Measurements from ENCODE around the gene WDFY4. TPM values are rescaled to one million over a fixed set of nuclear protein-coding genes. Genes with fewer than 3 reads are reported as not detected.

The WDFY4 gene
- total and polyA plus RNA-seq, 2 donors (not counting 3 experiments of a cell fraction or from before 2014, with no cell fraction given) = 10.1 to 10.2 TPM

DNA sequence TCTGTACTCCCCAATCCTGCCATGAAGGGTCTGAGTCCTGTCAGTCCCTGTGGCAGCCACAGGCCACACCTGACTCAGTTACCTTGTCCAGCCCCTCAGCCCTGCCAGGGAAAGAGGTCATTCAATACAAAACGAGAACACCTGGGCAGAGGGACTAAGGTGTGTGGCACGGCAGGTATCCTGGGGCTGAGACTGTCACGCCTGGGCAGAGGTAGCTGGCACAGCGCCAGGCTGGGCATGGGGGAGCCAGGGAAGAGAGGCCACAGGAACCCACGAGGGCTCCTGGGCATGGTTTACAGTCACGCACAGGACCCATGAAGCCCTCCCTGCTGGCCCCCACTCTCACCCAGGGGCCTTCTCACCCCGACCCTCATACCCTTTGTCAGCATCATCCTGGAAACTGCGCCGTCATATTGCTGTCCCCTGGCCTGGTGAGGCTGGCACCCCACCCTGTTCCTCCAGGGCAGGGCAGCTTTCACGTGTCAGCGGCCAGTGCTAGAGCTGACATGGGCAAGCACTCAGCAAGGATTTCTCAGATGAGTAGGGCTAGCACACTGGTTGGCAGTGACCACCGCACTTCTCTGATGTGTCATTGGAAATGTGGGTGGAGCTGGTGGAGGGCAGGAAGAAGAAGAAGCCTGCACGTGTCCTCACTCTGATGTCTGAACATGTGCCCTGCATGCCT, 212.2 kb downstream of the WDFY4 start:
- intact Hi-C loops (cut with micrococcal nuclease) = no loop called here
- H4K20me1 ChIP-seq (replicated peaks; ENCODE audit: control insufficient read depth, extremely low read depth, insufficient read depth, low read length) = no peaks in the 10 kb centered on the region
- no peak for TF ChIP-seq MYC (IDR thresholded peaks at IDR 0.05; ENCODE audit: low read depth, low read length)
- TF ChIP-seq, protein P1, sequence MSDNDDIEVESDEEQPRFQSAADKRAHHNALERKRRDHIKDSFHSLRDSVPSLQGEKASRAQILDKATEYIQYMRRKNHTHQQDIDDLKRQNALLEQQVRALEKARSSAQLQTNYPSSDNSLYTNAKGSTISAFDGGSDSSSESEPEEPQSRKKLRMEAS (IDR thresholded peaks at IDR 0.05; ENCODE audit: insufficient read depth, insufficient read length) = no peak
- no peak for TF ChIP-seq GATA2 (IDR thresholded peaks at IDR 0.05; ENCODE audit: insufficient read depth, insufficient read length, low read depth, low read length)
- no peak for TF ChIP-seq POLR2A (IDR thresholded peaks at IDR 0.05; ENCODE audit: low read depth, low read length)
- POLR2A ChIA-PET = no interaction called here
- no TSS peak for BruUV-seq (replicated peaks)
- no peaks in the 10 kb centered on the region for H3K9me1 ChIP-seq (replicated peaks; ENCODE audit: control insufficient read depth, extremely low read depth, insufficient read depth, low read length)
- H3K9me3 ChIP-seq (replicated peaks; ENCODE audit: control insufficient read depth, insufficient read depth, low read length) = no peaks in the 10 kb centered on the region
- peaks cover 0 to 4% of the 10 kb centered on the region in 2 experiments for H3K27me3 ChIP-seq (ENCODE audit: control insufficient read depth in 2 of 2, insufficient read depth in 2 of 2, low read length in 2 of 2)
- no peak for FAIRE-seq
- H3K36me3 ChIP-seq (ENCODE audit: control insufficient read depth in 2 of 2, extremely low read depth in 1 of 2, insufficient read depth in 2 of 2, low read length in 2 of 2) = no peaks in the 10 kb centered on the region
- H3K79me2 ChIP-seq (ENCODE audit: control insufficient read depth, insufficient read depth, low read length) = no peaks in the 10 kb centered on the region
- no peak overlapping the region for H3K9ac ChIP-seq (replicated peaks; ENCODE audit: extremely low read depth, insufficient read depth, low read length)
- no peak overlapping the region for H3K4me2 ChIP-seq (ENCODE audit: insufficient read depth, low read length)
- CTCF ChIA-PET = no interaction called here
- no peak overlapping the region for H3K4me3 ChIP-seq (replicated peaks in 1 of 3; ENCODE audit: insufficient read depth in 1 of 3, low read depth in 1 of 3, low read length in 3 of 3)
- DNase-seq (ENCODE audit: low read depth, low spot score) = no peak
- H3K27ac ChIP-seq (ENCODE audit: insufficient read depth, low read depth, low read length) = no peak overlapping the region
- dilution Hi-C loops (cut with MboI; ENCODE audit: extremely low pct_ligation_motif_present, low sequenced_read_pairs) = no loop called here
- H3K4me1 ChIP-seq (ENCODE audit: control insufficient read depth, extremely low read depth, insufficient read depth, low read length) = no peaks in the 10 kb centered on the region
- no peak overlapping the region for H2AFZ ChIP-seq (ENCODE audit: low read depth, low read length)

DNA sequence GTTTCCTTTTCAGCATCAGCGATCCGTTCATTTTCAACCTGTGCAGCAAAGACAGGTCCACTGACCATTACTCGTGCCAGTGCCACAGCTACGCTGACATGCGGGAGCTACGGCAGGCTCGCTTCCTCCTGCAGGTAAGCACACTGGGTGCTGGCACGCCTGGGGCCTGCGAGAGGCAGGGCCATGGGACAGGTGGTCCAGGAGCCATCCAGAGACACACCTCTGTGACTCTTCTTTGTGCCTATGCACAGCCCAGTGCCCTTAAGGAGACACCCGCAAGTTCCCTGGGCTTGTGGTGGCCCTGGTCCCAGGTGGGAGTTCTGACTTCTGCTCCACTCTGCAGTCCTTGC, 212.7 kb downstream of the WDFY4 start:
- POLR2A ChIA-PET = no interaction called here
- Histone ChIP-seq H3K9ac (replicated peaks; ENCODE audit: extremely low read depth, insufficient read depth, low read length) (no peak overlapping the region), H3K36me3 (ENCODE audit: control insufficient read depth in 2 of 2, extremely low read depth in 1 of 2, insufficient read depth in 2 of 2, low read length in 2 of 2) (no peaks in the 10 kb centered on the region), H3K9me1 (replicated peaks; ENCODE audit: control insufficient read depth, extremely low read depth, insufficient read depth, low read length) (no peaks in the 10 kb centered on the region), H3K4me1 (ENCODE audit: control insufficient read depth, extremely low read depth, insufficient read depth, low read length) (no peaks in the 10 kb centered on the region), H2AFZ (ENCODE audit: low read depth, low read length) (no peak overlapping the region), H3K27ac (ENCODE audit: insufficient read depth, low read depth, low read length) (no peak overlapping the region), H3K79me2 (ENCODE audit: control insufficient read depth, insufficient read depth, low read length) (no peaks in the 10 kb centered on the region), H3K27me3 (ENCODE audit: control insufficient read depth in 2 of 2, insufficient read depth in 2 of 2, low read length in 2 of 2) (peaks cover 0 to 4% of the 10 kb centered on the region in 2 experiments), H3K4me3 (replicated peaks in 1 of 3; ENCODE audit: insufficient read depth in 1 of 3, low read depth in 1 of 3, low read length in 3 of 3) (no peak overlapping the region), H3K4me2 (ENCODE audit: insufficient read depth, low read length) (no peak overlapping the region), H3K9me3 (replicated peaks; ENCODE audit: control insufficient read depth, insufficient read depth, low read length) (no peaks in the 10 kb centered on the region), H4K20me1 (replicated peaks; ENCODE audit: control insufficient read depth, extremely low read depth, insufficient read depth, low read length) (no peaks in the 10 kb centered on the region)
- intact Hi-C loops (cut with micrococcal nuclease) (no loop called here), dilution Hi-C loops (cut with MboI; ENCODE audit: extremely low pct_ligation_motif_present, low sequenced_read_pairs) (no loop called here)
- DNase-seq (ENCODE audit: low read depth, low spot score) (no peak), FAIRE-seq (no peak)
- BruUV-seq (replicated peaks) = no TSS peak
- CTCF ChIA-PET = no interaction called here
- TF ChIP-seq, protein P2, sequence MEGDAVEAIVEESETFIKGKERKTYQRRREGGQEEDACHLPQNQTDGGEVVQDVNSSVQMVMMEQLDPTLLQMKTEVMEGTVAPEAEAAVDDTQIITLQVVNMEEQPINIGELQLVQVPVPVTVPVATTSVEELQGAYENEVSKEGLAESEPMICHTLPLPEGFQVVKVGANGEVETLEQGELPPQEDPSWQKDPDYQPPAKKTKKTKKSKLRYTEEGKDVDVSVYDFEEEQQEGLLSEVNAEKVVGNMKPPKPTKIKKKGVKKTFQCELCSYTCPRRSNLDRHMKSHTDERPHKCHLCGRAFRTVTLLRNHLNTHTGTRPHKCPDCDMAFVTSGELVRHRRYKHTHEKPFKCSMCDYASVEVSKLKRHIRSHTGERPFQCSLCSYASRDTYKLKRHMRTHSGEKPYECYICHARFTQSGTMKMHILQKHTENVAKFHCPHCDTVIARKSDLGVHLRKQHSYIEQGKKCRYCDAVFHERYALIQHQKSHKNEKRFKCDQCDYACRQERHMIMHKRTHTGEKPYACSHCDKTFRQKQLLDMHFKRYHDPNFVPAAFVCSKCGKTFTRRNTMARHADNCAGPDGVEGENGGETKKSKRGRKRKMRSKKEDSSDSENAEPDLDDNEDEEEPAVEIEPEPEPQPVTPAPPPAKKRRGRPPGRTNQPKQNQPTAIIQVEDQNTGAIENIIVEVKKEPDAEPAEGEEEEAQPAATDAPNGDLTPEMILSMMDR (IDR thresholded peaks at IDR 0.05; ENCODE audit: extremely low read depth in 1 of 2, insufficient read depth in 1 of 2, low read depth in 1 of 2, low read length in 2 of 2) = no peak
- TF ChIP-seq, protein P1 (IDR thresholded peaks at IDR 0.05; ENCODE audit: insufficient read depth, insufficient read length) = no peak
